Stimulated activated naive CD8-positive, alpha-beta T cell treated with anti-CD3 and anti-CD28 coated beads, Interleukin-15, Interleukin-2, amounts not matched to agents 100 U/mL and 50 U/mL, for 24 hours (primary cell): ENCODE measurements around the gene SNX6.
A peak's percentile ranks its signal among the peaks of the same experiment; 100 is the strongest.
"Not testable (repeated sequence)": the region's sequence is repeated elsewhere in the genome, so short reads cannot be mapped to it uniquely, and the experiment has no call there.

ENCODE experiments used
- ATAC-seq: fragments of 150-1000 bp; cut with Tn5 transposase; one replicate; pipeline ENCODE4 v1.10.0; 2021
- DNase-seq: peaks from one replicate; pipeline ENCODE4 v3.0.0; 2021

SNX6 gene

GRCh38 chr14:34562776-34563150 is 67.2 kb downstream of the SNX6 start:
- DNase-seq, result no peak
- no peak for ATAC-seq

GRCh38 chr14:34562037-34562775 is 67.7 kb downstream of the SNX6 start:
- ATAC-seq, DNase-seq: not testable (repeated sequence)

- not testable (repeated sequence) for DNase-seq
- ATAC-seq, result peak; percentile 62
These were observed 73.5 kb downstream of the SNX6 start for GRCh38 chr14:34556498-34556829.

- DNase-seq, result not testable (repeated sequence)
- ATAC-seq, result peak; percentile 84
These were observed 74.1 kb downstream of the SNX6 start for GRCh38 chr14:34555583-34556497.

GRCh38 chr14:34554540-34555250 is 75.3 kb downstream of the SNX6 start:
- DNase-seq (no peak), ATAC-seq (no peak)

DNA sequence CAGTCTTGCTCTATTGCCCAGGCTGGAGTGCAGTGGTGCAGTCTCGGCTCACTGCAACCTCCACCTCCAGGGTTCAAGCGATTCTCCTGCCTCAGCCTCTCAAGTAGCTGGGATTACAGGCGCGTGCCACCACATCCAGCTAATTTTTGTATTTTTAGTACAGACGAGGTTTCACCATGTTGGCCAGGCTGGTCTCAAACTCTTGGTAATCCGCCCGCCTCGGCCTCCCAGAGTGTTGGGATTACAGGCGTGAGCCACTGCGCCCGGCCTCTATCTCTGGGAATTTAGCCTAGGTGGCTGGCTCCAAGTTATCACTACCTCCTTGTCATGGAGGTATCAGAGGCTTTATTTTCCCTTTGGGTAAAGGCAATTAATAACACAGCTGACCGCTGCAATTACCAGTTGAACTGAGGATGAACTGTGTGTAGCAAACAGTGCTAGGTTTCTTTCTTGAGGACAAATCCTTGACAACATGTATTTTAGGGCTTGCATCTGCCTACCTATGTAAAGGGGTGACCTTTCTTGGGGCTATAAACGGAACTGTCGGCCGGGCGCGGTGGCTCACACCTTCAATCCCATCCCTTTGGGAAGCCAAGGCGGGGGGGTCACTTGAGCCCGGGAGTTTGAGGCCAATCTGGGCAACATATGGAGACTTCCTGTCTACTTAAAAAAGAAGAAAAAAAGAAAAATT is 80.5 kb downstream of the SNX6 start:
- DNase-seq, ATAC-seq: not testable (repeated sequence)

GRCh38 chr14:34548472-34548981 is 81.4 kb downstream of the SNX6 start:
- ATAC-seq (no peak), DNase-seq (no peak)

- DNase-seq, result not testable (repeated sequence)
- ATAC-seq, result peak; percentile 72
These were observed 82.8 kb downstream of the SNX6 start for GRCh38 chr14:34547136-34547520.

GRCh38 chr14:34546272-34547135 is 83.4 kb downstream of the SNX6 start:
- peak; percentile 84 for ATAC-seq
- not testable (repeated sequence) for DNase-seq

GRCh38 chr14:34540181-34541059 is 89.5 kb downstream of the SNX6 start:
- DNase-seq, ATAC-seq: not testable (repeated sequence)

- DNase-seq, result peak; percentile 95
- peak; percentile 100 for ATAC-seq
These were observed 90.4 kb downstream of the SNX6 start, which contains the start of gene EAPP for GRCh38 chr14:34539407-34540180. Gene EAPP, minus strand, starts transcription at chr14:34539701. Its CDS starts 73 bp downstream, at chr14:34539628.

- no peak for ATAC-seq
- no peak for DNase-seq
These were observed 91.0 kb downstream of the SNX6 start for GRCh38 chr14:34538871-34539406.

DNA sequence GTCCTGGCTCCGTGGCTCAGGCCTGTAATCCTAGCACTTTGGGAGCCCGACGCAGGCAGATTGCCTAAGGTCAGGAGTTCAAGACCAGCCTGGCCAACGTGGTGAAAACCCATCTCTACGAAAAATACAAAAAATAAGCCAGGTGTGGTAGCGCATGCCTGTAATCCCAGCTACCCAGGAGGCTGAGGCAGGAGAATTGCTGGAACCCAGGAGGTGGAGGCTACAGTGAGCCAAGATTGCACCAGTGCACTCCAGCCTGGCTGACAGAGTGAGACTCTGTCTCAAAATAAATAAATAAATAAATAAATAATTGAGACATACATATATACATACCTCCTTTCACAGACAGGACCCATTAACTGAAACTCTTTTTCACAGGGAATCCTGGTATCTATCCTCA is 91.9 kb downstream of the SNX6 start:
- not testable (repeated sequence) for ATAC-seq, DNase-seq

DNA sequence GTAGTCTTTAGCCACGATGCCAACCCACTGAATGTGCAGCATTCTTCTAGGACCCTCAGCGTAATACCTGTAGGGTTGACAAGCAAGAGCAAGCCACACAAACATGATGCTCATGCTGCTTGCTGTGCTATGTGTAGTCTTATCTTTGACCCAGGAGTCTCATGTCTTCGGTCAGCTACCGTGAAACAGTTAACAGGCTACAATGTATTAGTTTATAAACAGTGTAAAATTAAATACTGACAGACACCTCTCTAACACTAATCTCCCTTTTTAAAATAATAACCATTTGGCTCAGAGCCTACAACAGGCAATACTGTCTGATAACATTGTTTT is 92.3 kb downstream of the SNX6 start:
- no peak for ATAC-seq
- no peak for DNase-seq

- no peak for ATAC-seq
- no peak for DNase-seq
These were observed 92.8 kb downstream of the SNX6 start for GRCh38 chr14:34536951-34537676.

DNA sequence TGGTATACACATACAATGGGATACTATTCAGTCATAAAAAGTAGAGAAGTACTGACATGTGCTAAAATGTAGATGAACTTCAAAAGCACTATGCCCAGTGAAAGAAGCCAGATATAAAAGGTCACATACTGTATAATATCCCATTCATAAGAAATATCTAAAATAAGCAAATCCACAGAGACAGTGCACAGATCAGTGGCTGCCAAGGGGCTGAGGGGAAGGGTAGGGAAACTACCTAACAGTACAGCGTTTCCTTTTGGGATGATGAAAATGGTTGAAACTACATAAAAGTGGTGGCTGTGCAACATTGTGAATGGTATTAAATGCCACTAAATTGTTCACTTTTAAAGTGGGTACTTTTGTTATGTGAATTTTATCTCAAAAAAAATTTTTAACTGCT is 102.4 kb downstream of the SNX6 start:
- no peak for ATAC-seq
- DNase-seq, result no peak

- not testable (repeated sequence) for ATAC-seq, DNase-seq
These were observed 105.7 kb downstream of the SNX6 start for GRCh38 chr14:34524216-34524615.

GRCh38 chr14:34522496-34522895 is 107.5 kb downstream of the SNX6 start:
- DNase-seq (no peak), ATAC-seq (no peak)
